WTC11 (cell line): ENCODE measurements around the gene SIGLEC7. TPM values are rescaled to one million over a fixed set of nuclear protein-coding genes. Genes with fewer than 3 reads are reported as not detected.

Experiments used
- CREB1 ChIP-seq: sonication (generic); formaldehyde crosslinking; IDR thresholded peaks from 2 replicates; pipeline ENCODE4 v1.8.0; 2023; ENCODE audit warnings: mild to moderate bottlenecking, missing genetic modification reagents
- FOXK1 ChIP-seq: sonication (generic); formaldehyde crosslinking; IDR thresholded peaks from 2 replicates; pipeline ENCODE4 v1.8.0; 2022; ENCODE audit warnings: mild to moderate bottlenecking, moderate library complexity, missing genetic modification reagents
- FOXP1 ChIP-seq: sonication (generic); formaldehyde crosslinking; IDR thresholded peaks from 2 replicates; pipeline ENCODE4 v1.8.0; 2022; ENCODE audit warnings: missing genetic modification reagents, mild to moderate bottlenecking, moderate library complexity, borderline replicate concordance
- IRF2 ChIP-seq: sonication (generic); formaldehyde crosslinking; IDR thresholded peaks from 2 replicates; pipeline ENCODE4 v1.8.0; 2022; ENCODE audit warnings: low read depth, missing genetic modification reagents, borderline replicate concordance
- MYBL2 ChIP-seq: sonication (generic); formaldehyde crosslinking; IDR thresholded peaks from 2 replicates; pipeline ENCODE4 v1.8.1; 2023; ENCODE audit warnings: mild to moderate bottlenecking, moderate library complexity, missing genetic modification reagents
- NFYB ChIP-seq: sonication (generic); formaldehyde crosslinking; conservative IDR thresholded peaks from 2 replicates; pipeline ENCODE4 v1.8.0; 2022; ENCODE audit warnings: low read depth, missing genetic modification reagents
- NR3C1 ChIP-seq: sonication (generic); formaldehyde crosslinking; conservative IDR thresholded peaks from 2 replicates; pipeline ENCODE4 v1.8.1; 2023; ENCODE audit warnings: low read depth, mild to moderate bottlenecking, missing genetic modification reagents
- RORB ChIP-seq: fragments of 250-450 bp; sonication (Bioruptor Pico); IDR thresholded peaks from 2 replicates; pipeline ENCODE4 v1.9.0; 2021; ENCODE audit warnings: mild to moderate bottlenecking
- SMAD4 ChIP-seq: sonication (generic); formaldehyde crosslinking; IDR thresholded peaks from 2 replicates; pipeline ENCODE4 v1.8.0; 2022; ENCODE audit warnings: mild to moderate bottlenecking, missing genetic modification reagents
- SOX15 ChIP-seq: fragments of 250-450 bp; sonication (Bioruptor Pico); IDR thresholded peaks from 2 replicates; pipeline ENCODE4 v1.9.0; 2021; ENCODE audit warnings: mild to moderate bottlenecking
- ZNF138 ChIP-seq: sonication (generic); formaldehyde crosslinking; conservative IDR thresholded peaks from 2 replicates; pipeline ENCODE4 v1.8.1; 2022; ENCODE audit warnings: mild to moderate bottlenecking, moderate library complexity, missing genetic modification reagents
- ZNF317 ChIP-seq: sonication (generic); formaldehyde crosslinking; IDR thresholded peaks from 2 replicates; pipeline ENCODE4 v1.8.1; 2023; ENCODE audit warnings: low read depth, mild to moderate bottlenecking, moderate library complexity, missing genetic modification reagents, borderline replicate concordance
- total RNA-seq: library from RNA; stranded (reverse); gene quantifications from 3 replicates; pipeline ENCODE4 v1.2.3, GENCODE V29; 2021
- TF ChIP-seq, protein P1 (sequence below): sonication (generic); formaldehyde crosslinking; IDR thresholded peaks from 2 replicates; pipeline ENCODE4 v1.8.1; 2023; ENCODE audit warnings: mild to moderate bottlenecking, moderate library complexity, missing genetic modification reagents
- TF ChIP-seq, protein P2 (sequence below): sonication (generic); formaldehyde crosslinking; IDR thresholded peaks from 2 replicates; pipeline ENCODE4 v1.8.0; 2022; ENCODE audit warnings: mild to moderate bottlenecking, missing genetic modification reagents
- TF ChIP-seq, protein P3 (sequence below): fragments of 250-450 bp; sonication (Bioruptor Pico); IDR thresholded peaks from 2 replicates; pipeline ENCODE4 v1.9.0; 2021; ENCODE audit warnings: mild to moderate bottlenecking, borderline replicate concordance
- TF ChIP-seq, protein P4 (sequence below): sonication (generic); formaldehyde crosslinking; IDR thresholded peaks from 2 replicates; pipeline ENCODE4 v1.8.0; 2022; ENCODE audit warnings: mild to moderate bottlenecking, missing genetic modification reagents
- TF ChIP-seq, protein P5 (sequence below): sonication (generic); formaldehyde crosslinking; conservative IDR thresholded peaks from 2 replicates; pipeline ENCODE4 v1.8.1; 2023; ENCODE audit warnings: mild to moderate bottlenecking, low read depth, missing genetic modification reagents, moderate library complexity
- TF ChIP-seq, protein P6 (sequence below): sonication (generic); formaldehyde crosslinking; IDR thresholded peaks from 2 replicates; pipeline ENCODE4 v1.8.1; 2023; ENCODE audit warnings: mild to moderate bottlenecking, missing genetic modification reagents, moderate library complexity
- TF ChIP-seq, protein P7 (sequence below): sonication (generic); formaldehyde crosslinking; IDR thresholded peaks from 2 replicates; pipeline ENCODE4 v1.8.1; 2022; ENCODE audit warnings: missing genetic modification reagents, borderline replicate concordance
- TF ChIP-seq, protein P8 (sequence below): sonication (generic); formaldehyde crosslinking; IDR thresholded peaks from 2 replicates; pipeline ENCODE4 v1.8.1; 2023; ENCODE audit warnings: mild to moderate bottlenecking, missing genetic modification reagents
- TF ChIP-seq, protein P9 (sequence below): sonication (generic); formaldehyde crosslinking; IDR thresholded peaks from 2 replicates; pipeline ENCODE4 v1.8.1; 2022; ENCODE audit warnings: mild to moderate bottlenecking, moderate library complexity, missing genetic modification reagents

SIGLEC7 gene
- total RNA-seq, 1 experiment from 2014 or later, result not detected

DNA sequence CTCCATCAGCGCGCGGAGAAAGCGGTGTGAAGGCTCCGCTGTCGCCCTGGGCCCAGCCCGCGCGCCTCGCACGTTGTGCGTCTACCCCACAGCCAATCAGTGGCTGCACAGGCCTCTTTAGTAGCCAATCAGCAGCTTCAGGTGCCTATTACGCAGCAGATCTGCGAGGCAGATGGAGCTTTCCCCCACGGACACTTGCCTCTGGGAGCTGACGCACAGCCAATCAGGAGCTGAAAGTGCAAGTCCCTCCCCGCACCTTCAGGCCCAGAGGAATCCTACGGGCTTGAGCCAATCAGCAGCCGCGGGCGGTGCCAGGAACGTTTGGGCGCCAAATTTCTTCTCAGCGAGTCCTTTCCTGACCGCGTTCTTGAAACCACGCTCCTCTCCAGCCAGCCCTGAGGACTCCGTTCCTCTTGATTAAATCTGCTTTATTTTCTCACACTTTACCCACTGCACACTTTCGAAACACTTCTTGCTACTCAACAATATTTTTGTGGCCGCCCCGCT lies 39.9 kb downstream of the SIGLEC7 start (continued):
- TF ChIP-seq, protein P1, sequence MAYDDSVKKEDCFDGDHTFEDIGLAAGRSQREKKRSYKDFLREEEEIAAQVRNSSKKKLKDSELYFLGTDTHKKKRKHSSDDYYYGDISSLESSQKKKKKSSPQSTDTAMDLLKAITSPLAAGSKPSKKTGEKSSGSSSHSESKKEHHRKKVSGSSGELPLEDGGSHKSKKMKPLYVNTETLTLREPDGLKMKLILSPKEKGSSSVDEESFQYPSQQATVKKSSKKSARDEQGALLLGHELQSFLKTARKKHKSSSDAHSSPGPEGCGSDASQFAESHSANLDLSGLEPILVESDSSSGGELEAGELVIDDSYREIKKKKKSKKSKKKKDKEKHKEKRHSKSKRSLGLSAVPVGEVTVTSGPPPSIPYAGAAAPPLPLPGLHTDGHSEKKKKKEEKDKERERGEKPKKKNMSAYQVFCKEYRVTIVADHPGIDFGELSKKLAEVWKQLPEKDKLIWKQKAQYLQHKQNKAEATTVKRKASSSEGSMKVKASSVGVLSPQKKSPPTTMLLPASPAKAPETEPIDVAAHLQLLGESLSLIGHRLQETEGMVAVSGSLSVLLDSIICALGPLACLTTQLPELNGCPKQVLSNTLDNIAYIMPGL (CRISPR knock-in tag), result peak; percentile 60; the same call in 1 of the 2 replicates
- TF ChIP-seq IRF2 (CRISPR knock-in tag) (no peak), ZNF138 (CRISPR knock-in tag) (no peak), SOX15 (no peak), NFYB (CRISPR knock-in tag) (peak; percentile 89), FOXP1 (CRISPR knock-in tag) (peak; percentile 86; the same call in 1 of the 2 replicates), SMAD4 (CRISPR knock-in tag) (no peak), MYBL2 (CRISPR knock-in tag) (peak; percentile 90), FOXK1 (peak; percentile 63; the same call in 1 of the 2 replicates), ZNF317 (peak; percentile 63), RORB (CRISPR knock-in tag) (no peak), NR3C1 (0 out of 2 replicates have a peak, but pooled peaks have one; percentile 22), CREB1 (CRISPR knock-in tag) (peak; percentile 50; the same call in 1 of the 2 replicates)
- TF ChIP-seq, protein P2, sequence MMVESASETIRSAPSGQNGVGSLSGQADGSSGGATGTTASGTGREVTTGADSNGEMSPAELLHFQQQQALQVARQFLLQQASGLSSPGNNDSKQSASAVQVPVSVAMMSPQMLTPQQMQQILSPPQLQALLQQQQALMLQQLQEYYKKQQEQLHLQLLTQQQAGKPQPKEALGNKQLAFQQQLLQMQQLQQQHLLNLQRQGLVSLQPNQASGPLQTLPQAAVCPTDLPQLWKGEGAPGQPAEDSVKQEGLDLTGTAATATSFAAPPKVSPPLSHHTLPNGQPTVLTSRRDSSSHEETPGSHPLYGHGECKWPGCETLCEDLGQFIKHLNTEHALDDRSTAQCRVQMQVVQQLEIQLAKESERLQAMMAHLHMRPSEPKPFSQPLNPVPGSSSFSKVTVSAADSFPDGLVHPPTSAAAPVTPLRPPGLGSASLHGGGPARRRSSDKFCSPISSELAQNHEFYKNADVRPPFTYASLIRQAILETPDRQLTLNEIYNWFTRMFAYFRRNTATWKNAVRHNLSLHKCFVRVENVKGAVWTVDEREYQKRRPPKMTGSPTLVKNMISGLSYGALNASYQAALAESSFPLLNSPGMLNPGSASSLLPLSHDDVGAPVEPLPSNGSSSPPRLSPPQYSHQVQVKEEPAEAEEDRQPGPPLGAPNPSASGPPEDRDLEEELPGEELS, result peak; percentile 60; the same call in 1 of the 2 replicates
- TF ChIP-seq, protein P3, sequence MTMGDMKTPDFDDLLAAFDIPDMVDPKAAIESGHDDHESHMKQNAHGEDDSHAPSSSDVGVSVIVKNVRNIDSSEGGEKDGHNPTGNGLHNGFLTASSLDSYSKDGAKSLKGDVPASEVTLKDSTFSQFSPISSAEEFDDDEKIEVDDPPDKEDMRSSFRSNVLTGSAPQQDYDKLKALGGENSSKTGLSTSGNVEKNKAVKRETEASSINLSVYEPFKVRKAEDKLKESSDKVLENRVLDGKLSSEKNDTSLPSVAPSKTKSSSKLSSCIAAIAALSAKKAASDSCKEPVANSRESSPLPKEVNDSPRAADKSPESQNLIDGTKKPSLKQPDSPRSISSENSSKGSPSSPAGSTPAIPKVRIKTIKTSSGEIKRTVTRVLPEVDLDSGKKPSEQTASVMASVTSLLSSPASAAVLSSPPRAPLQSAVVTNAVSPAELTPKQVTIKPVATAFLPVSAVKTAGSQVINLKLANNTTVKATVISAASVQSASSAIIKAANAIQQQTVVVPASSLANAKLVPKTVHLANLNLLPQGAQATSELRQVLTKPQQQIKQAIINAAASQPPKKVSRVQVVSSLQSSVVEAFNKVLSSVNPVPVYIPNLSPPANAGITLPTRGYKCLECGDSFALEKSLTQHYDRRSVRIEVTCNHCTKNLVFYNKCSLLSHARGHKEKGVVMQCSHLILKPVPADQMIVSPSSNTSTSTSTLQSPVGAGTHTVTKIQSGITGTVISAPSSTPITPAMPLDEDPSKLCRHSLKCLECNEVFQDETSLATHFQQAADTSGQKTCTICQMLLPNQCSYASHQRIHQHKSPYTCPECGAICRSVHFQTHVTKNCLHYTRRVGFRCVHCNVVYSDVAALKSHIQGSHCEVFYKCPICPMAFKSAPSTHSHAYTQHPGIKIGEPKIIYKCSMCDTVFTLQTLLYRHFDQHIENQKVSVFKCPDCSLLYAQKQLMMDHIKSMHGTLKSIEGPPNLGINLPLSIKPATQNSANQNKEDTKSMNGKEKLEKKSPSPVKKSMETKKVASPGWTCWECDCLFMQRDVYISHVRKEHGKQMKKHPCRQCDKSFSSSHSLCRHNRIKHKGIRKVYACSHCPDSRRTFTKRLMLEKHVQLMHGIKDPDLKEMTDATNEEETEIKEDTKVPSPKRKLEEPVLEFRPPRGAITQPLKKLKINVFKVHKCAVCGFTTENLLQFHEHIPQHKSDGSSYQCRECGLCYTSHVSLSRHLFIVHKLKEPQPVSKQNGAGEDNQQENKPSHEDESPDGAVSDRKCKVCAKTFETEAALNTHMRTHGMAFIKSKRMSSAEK, result no peak
- TF ChIP-seq, protein P4, sequence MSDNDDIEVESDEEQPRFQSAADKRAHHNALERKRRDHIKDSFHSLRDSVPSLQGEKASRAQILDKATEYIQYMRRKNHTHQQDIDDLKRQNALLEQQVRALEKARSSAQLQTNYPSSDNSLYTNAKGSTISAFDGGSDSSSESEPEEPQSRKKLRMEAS (CRISPR knock-in tag), result peak; percentile 94
- TF ChIP-seq, protein P5, sequence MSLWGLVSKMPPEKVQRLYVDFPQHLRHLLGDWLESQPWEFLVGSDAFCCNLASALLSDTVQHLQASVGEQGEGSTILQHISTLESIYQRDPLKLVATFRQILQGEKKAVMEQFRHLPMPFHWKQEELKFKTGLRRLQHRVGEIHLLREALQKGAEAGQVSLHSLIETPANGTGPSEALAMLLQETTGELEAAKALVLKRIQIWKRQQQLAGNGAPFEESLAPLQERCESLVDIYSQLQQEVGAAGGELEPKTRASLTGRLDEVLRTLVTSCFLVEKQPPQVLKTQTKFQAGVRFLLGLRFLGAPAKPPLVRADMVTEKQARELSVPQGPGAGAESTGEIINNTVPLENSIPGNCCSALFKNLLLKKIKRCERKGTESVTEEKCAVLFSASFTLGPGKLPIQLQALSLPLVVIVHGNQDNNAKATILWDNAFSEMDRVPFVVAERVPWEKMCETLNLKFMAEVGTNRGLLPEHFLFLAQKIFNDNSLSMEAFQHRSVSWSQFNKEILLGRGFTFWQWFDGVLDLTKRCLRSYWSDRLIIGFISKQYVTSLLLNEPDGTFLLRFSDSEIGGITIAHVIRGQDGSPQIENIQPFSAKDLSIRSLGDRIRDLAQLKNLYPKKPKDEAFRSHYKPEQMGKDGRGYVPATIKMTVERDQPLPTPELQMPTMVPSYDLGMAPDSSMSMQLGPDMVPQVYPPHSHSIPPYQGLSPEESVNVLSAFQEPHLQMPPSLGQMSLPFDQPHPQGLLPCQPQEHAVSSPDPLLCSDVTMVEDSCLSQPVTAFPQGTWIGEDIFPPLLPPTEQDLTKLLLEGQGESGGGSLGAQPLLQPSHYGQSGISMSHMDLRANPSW (CRISPR knock-in tag), result no peak; the same call in 1 of the 2 replicates
- TF ChIP-seq, protein P6, sequence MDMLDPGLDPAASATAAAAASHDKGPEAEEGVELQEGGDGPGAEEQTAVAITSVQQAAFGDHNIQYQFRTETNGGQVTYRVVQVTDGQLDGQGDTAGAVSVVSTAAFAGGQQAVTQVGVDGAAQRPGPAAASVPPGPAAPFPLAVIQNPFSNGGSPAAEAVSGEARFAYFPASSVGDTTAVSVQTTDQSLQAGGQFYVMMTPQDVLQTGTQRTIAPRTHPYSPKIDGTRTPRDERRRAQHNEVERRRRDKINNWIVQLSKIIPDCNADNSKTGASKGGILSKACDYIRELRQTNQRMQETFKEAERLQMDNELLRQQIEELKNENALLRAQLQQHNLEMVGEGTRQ (CRISPR knock-in tag), result 0 out of 2 replicates have a peak, but pooled peaks have one; percentile 5
- TF ChIP-seq, protein P7, sequence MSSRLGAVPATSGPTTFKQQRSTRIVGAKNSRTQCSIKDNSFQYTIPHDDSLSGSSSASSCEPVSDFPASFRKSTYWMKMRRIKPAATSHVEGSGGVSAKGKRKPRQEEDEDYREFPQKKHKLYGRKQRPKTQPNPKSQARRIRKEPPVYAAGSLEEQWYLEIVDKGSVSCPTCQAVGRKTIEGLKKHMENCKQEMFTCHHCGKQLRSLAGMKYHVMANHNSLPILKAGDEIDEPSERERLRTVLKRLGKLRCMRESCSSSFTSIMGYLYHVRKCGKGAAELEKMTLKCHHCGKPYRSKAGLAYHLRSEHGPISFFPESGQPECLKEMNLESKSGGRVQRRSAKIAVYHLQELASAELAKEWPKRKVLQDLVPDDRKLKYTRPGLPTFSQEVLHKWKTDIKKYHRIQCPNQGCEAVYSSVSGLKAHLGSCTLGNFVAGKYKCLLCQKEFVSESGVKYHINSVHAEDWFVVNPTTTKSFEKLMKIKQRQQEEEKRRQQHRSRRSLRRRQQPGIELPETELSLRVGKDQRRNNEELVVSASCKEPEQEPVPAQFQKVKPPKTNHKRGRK (CRISPR knock-in tag), result no peak
- TF ChIP-seq, protein P8, sequence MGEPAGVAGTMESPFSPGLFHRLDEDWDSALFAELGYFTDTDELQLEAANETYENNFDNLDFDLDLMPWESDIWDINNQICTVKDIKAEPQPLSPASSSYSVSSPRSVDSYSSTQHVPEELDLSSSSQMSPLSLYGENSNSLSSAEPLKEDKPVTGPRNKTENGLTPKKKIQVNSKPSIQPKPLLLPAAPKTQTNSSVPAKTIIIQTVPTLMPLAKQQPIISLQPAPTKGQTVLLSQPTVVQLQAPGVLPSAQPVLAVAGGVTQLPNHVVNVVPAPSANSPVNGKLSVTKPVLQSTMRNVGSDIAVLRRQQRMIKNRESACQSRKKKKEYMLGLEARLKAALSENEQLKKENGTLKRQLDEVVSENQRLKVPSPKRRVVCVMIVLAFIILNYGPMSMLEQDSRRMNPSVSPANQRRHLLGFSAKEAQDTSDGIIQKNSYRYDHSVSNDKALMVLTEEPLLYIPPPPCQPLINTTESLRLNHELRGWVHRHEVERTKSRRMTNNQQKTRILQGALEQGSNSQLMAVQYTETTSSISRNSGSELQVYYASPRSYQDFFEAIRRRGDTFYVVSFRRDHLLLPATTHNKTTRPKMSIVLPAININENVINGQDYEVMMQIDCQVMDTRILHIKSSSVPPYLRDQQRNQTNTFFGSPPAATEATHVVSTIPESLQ (CRISPR knock-in tag), result no peak
- TF ChIP-seq, protein P9, sequence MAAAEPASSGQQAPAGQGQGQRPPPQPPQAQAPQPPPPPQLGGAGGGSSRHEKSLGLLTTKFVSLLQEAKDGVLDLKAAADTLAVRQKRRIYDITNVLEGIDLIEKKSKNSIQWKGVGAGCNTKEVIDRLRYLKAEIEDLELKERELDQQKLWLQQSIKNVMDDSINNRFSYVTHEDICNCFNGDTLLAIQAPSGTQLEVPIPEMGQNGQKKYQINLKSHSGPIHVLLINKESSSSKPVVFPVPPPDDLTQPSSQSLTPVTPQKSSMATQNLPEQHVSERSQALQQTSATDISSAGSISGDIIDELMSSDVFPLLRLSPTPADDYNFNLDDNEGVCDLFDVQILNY (CRISPR knock-in tag), result peak; percentile 86
